ENCODE data around the gene MEX3C. TPM values are rescaled to one million over a fixed set of nuclear protein-coding genes. Genes with fewer than 3 reads are reported as not detected.
A peak's percentile ranks its signal among the peaks of the same experiment; 100 is the strongest.

Gene MEX3C
- total RNA-seq, 4 donors from 2014 or later = 16.5 to 37.1 (median 23.2) TPM

DNA sequence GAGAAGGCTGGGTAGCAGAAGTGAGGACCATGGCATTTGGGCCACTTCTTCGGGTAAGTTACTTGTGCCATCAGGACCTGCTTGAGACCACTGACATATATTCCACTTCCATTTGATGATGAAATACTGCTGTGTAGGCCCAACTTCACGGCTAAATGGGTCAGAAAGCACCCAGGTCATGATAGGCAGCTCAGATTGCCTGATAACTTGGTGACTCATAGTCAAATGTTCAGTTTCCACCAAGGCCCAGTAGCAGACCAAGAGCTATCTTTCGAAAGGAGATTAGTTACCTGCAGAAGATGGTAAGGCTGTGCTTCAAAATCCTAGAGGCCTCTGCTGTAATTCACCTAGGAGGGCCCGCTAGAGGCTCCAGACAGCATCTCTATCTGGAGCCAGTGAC, 31.8 kb upstream of the MEX3C start:
- no peaks in the 10 kb centered on the region for H3K4me1 ChIP-seq
- H3K36me3 ChIP-seq = no peaks in the 10 kb centered on the region
- H3K27ac ChIP-seq = no peak overlapping the region
- H3K4me3 ChIP-seq = no peak overlapping the region
- no peaks in the 10 kb centered on the region for H3K9me3 ChIP-seq
- H3K27me3 ChIP-seq = no peaks in the 10 kb centered on the region
- TF ChIP-seq CTCF (IDR thresholded peaks at IDR 0.05) (no peak), POLR2A (IDR thresholded peaks at IDR 0.05) (no peak)
- no peak for DNase-seq

- H3K27ac ChIP-seq = no peak overlapping the region
- H3K4me3 ChIP-seq = no peak overlapping the region
- no peaks in the 10 kb centered on the region for H3K9me3 ChIP-seq
- H3K36me3 ChIP-seq = no peaks in the 10 kb centered on the region
- TF ChIP-seq CTCF (IDR thresholded peaks at IDR 0.05) = no peak
- no peak for TF ChIP-seq POLR2A (IDR thresholded peaks at IDR 0.05)
- DNase-seq = no peak
- H3K27me3 ChIP-seq = no peaks in the 10 kb centered on the region
- H3K4me1 ChIP-seq = no peaks in the 10 kb centered on the region
Measured at GRCh38 chr18:51227660-51228059, 30.2 kb upstream of the MEX3C start.

GRCh38 chr18:51226587-51227350, 29.3 kb upstream of the MEX3C start:
- no peak overlapping the region for H3K27ac ChIP-seq
- no peaks in the 10 kb centered on the region for H3K4me1 ChIP-seq
- H3K36me3 ChIP-seq = no peaks in the 10 kb centered on the region
- H3K4me3 ChIP-seq = no peak overlapping the region
- H3K27me3 ChIP-seq = no peaks in the 10 kb centered on the region
- DNase-seq = no peak
- no peaks in the 10 kb centered on the region for H3K9me3 ChIP-seq
- TF ChIP-seq POLR2A (IDR thresholded peaks at IDR 0.05) = no peak
- TF ChIP-seq CTCF (IDR thresholded peaks at IDR 0.05) = no peak

DNA sequence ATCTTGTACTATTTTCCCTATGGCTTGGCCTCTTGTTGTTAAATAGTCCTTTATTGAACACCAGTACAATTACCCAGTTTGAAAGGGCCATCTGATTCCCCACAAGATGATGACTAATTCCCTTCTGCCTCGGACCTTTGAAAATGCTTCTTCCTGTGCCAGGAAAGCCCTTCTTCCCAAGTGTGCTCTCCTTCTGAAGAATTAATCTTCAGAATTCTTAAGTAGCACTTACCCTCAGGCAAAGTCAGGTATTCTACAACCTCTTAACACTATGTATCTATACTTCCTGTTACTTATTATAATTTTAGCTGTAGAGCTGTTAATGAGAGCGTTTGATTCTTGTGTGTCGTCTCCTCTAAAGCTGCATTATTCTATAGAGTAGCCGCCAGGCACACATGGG, 28.6 kb upstream of the MEX3C start:
- Histone ChIP-seq H3K4me1 (no peaks in the 10 kb centered on the region), H3K27ac (no peak overlapping the region), H3K36me3 (no peaks in the 10 kb centered on the region), H3K9me3 (no peaks in the 10 kb centered on the region), H3K27me3 (no peaks in the 10 kb centered on the region), H3K4me3 (no peak overlapping the region)
- no peak for DNase-seq
- TF ChIP-seq CTCF (IDR thresholded peaks at IDR 0.05) = no peak
- no peak for TF ChIP-seq POLR2A (IDR thresholded peaks at IDR 0.05)

DNA sequence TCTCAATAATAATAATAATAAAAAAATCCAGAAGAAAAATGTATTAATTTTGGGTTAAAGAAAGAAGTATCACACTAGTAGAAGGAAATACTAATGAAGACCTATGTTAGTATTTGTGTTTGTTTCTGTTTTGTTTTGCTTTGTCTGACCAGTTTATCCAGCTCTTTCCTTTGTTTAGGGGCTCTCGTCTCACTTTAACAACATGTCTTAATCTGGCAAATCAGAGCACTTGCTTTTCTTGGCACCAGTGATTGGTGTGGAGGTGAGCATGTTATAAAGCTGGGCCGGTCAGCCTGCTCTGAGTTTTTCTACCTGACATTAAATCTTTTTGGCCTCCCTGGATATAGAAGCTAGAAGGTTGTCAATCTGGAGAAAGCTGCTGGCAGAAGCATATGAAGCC, 15.1 kb upstream of the MEX3C start:
- TF ChIP-seq POLR2A (IDR thresholded peaks at IDR 0.05) = no peak
- Histone ChIP-seq H3K9me3 (no peaks in the 10 kb centered on the region), H3K27me3 (no peaks in the 10 kb centered on the region), H3K36me3 (no peaks in the 10 kb centered on the region), H3K4me3 (no peak overlapping the region), H3K4me1 (no peaks in the 10 kb centered on the region), H3K27ac (no peak overlapping the region)
- DNase-seq = no peak

DNA sequence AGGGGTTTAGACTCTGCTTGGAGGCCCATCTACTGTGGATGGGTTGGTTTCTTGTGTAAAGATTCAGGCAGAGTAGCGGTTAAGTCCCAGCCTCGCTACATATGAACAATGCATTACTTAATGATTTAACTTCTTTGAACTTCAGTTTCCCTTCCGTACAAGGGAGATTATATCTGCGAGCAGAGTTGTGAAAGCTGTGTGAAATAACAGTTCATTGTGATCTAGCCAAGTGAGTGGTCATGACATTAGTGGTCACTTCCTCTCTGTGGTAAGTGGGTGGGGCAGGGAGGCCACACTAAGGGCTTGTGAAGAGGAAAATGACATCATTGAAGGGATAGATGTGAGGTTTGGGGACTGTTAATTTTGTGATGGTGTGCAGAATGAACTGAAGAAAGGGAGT, 14.1 kb upstream of the MEX3C start:
- Histone ChIP-seq H3K4me1 (no peaks in the 10 kb centered on the region), H3K27ac (no peak overlapping the region), H3K36me3 (no peaks in the 10 kb centered on the region), H3K4me3 (no peak overlapping the region), H3K9me3 (no peaks in the 10 kb centered on the region), H3K27me3 (no peaks in the 10 kb centered on the region)
- TF ChIP-seq POLR2A (IDR thresholded peaks at IDR 0.05) (no peak), CTCF (IDR thresholded peaks at IDR 0.05) (no peak)
- peak in 1 of 3 donors; percentile 53 for DNase-seq
